ENCODE results near the gene ALG9. TPM values are rescaled to one million over a fixed set of nuclear protein-coding genes. Genes with fewer than 3 reads are reported as not detected.

Gene ALG9
- total RNA-seq, 2 donors from 2014 or later = 25.3 to 26.6 TPM

DNA sequence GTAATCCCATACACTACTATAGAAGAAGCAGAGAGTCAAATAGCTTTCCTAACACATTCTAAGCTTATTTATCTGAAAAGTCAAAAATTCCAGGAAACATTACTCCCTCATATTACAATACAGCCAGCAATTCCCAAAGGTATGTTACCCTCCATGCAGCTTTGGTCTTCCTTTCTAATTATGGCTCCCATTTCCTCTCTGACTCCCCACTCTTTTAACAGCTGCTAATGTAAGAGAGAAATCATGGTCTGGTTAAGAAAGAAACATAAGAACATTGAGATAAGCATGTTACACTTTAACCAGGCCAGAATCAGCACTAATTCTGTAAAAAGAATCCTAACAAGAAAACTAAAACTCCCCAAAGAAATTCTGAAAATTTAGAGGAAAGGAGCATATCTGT, 112.0 kb downstream of the ALG9 start:
- no peaks in the 10 kb centered on the region for H3K27me3 ChIP-seq (ENCODE audit: control insufficient read depth, insufficient read depth, low read length, poor library complexity, severe bottlenecking)
- H3K4me3 Mint-ChIP-seq = no peak overlapping the region
- no peaks in the 10 kb centered on the region for H3K27me3 Mint-ChIP-seq (ENCODE audit: insufficient read depth)
- peaks cover 81% of the 10 kb centered on the region for H3K36me3 Mint-ChIP-seq (ENCODE audit: low read depth)
- no peak overlapping the region for H3K27ac ChIP-seq (ENCODE audit: low read depth, low read length)
- H3K9me3 ChIP-seq (ENCODE audit: control insufficient read depth, low read length) = no peaks in the 10 kb centered on the region
- TF ChIP-seq CTCF (conservative IDR thresholded peaks at IDR 0.05) = no peak
- H3K4me1 ChIP-seq (ENCODE audit: control insufficient read depth, insufficient read depth, low read length) = no peaks in the 10 kb centered on the region
- H3K4me1 Mint-ChIP-seq = peaks cover 8% of the 10 kb centered on the region
- H3K9ac ChIP-seq (ENCODE audit: extremely low read depth, low read length, poor library complexity, severe bottlenecking) = no peak overlapping the region
- H3K9me3 Mint-ChIP-seq = no peaks in the 10 kb centered on the region
- H3K4me3 ChIP-seq (ENCODE audit: low read length) = no peak overlapping the region
- no peak for DNase-seq
- peak overlapping the region; percentile 18 for H3K27ac Mint-ChIP-seq
- peaks cover 91% of the 10 kb centered on the region for H3K36me3 ChIP-seq (ENCODE audit: control insufficient read depth, insufficient read depth, low read length)

DNA sequence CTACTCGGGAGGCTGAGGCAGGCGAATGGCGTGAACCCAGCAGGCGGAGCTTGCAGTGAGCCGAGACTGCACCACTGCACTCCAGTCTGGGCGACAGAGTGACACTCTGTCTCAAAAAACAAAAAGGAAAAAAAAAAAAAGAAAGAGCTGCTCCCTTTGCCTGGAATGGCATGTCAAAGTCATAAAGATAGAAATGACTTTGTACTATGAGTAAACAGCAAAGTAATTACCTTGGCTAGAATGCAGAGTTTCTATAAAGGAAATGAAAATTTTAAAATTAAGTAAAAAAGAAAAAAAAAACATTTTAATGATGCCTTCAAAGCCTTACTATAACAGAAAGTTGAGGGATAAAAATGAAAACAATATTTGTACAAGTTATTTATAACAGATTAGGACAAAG, 115.3 kb downstream of the ALG9 start:
- no peaks in the 10 kb centered on the region for H3K9me3 ChIP-seq (ENCODE audit: control insufficient read depth, low read length)
- no peak overlapping the region for H3K4me3 ChIP-seq (ENCODE audit: low read length)
- H3K27ac ChIP-seq (ENCODE audit: low read depth, low read length) = no peak overlapping the region
- H3K36me3 ChIP-seq (ENCODE audit: control insufficient read depth, insufficient read depth, low read length) = peaks cover 90% of the 10 kb centered on the region
- H3K4me1 ChIP-seq (ENCODE audit: control insufficient read depth, insufficient read depth, low read length) = no peaks in the 10 kb centered on the region
- H3K27me3 ChIP-seq (ENCODE audit: control insufficient read depth, insufficient read depth, low read length, poor library complexity, severe bottlenecking) = no peaks in the 10 kb centered on the region
- no peak overlapping the region for H3K27ac Mint-ChIP-seq
- peaks cover 75% of the 10 kb centered on the region for H3K36me3 Mint-ChIP-seq (ENCODE audit: low read depth)
- 85 to 94% methylated on average over 5 to 6 of the region's 6 CpGs for WGBS, 2 experiments (ENCODE audit: insufficient coverage in 1 of 2, insufficient read length in 1 of 2)
- no peak for TF ChIP-seq CTCF (conservative IDR thresholded peaks at IDR 0.05)
- no peak overlapping the region for H3K4me3 Mint-ChIP-seq
- H3K4me1 Mint-ChIP-seq = peaks cover 5% of the 10 kb centered on the region
- no peak for DNase-seq
- H3K9ac ChIP-seq (ENCODE audit: extremely low read depth, low read length, poor library complexity, severe bottlenecking) = no peak overlapping the region
- no peaks in the 10 kb centered on the region for H3K27me3 Mint-ChIP-seq (ENCODE audit: insufficient read depth)
- H3K9me3 Mint-ChIP-seq = no peaks in the 10 kb centered on the region

- Histone ChIP-seq H3K4me1 (ENCODE audit: control insufficient read depth, insufficient read depth, low read length) (no peaks in the 10 kb centered on the region), H3K36me3 (ENCODE audit: control insufficient read depth, insufficient read depth, low read length) (peaks cover 94% of the 10 kb centered on the region), H3K27me3 (ENCODE audit: control insufficient read depth, insufficient read depth, low read length, poor library complexity, severe bottlenecking) (no peaks in the 10 kb centered on the region), H3K4me3 (ENCODE audit: low read length) (no peak overlapping the region), H3K27ac (ENCODE audit: low read depth, low read length) (no peak overlapping the region), H3K9me3 (ENCODE audit: control insufficient read depth, low read length) (peaks cover 5% of the 10 kb centered on the region), H3K9ac (ENCODE audit: extremely low read depth, low read length, poor library complexity, severe bottlenecking) (no peak overlapping the region)
- Mint-ChIP-seq H3K27ac (no peak overlapping the region), H3K27me3 (ENCODE audit: insufficient read depth) (no peaks in the 10 kb centered on the region), H3K4me3 (no peak overlapping the region), H3K4me1 (no peaks in the 10 kb centered on the region), H3K36me3 (ENCODE audit: low read depth) (peaks cover 75% of the 10 kb centered on the region), H3K9me3 (no peaks in the 10 kb centered on the region)
- DNase-seq = no peak
- TF ChIP-seq CTCF (conservative IDR thresholded peaks at IDR 0.05) = no peak
Observed at GRCh38 chr11:111749646-111750045, 121.7 kb downstream of the ALG9 start.
